ENCODE measurements around the gene AUTS2.

The AUTS2 gene

GRCh38 chr7:70159121-70159520, 560.8 kb downstream of the AUTS2 start:
- DNase-seq = no peak

- no peak for DNase-seq
Measured at GRCh38 chr7:70165477-70166170, 567.3 kb downstream of the AUTS2 start.

- no peak for DNase-seq
Measured at GRCh38 chr7:70171369-70171920, 573.2 kb downstream of the AUTS2 start.

- DNase-seq = no peak
Measured at GRCh38 chr7:70177166-70177565, 578.9 kb downstream of the AUTS2 start.

- no peak for DNase-seq
Measured at GRCh38 chr7:70178211-70178610, 579.9 kb downstream of the AUTS2 start.

GRCh38 chr7:70178787-70179186, 580.5 kb downstream of the AUTS2 start:
- DNase-seq = no peak

GRCh38 chr7:70182521-70182920, 584.2 kb downstream of the AUTS2 start:
- no peak for DNase-seq

GRCh38 chr7:70183278-70183677, 585.0 kb downstream of the AUTS2 start:
- no peak for DNase-seq

- DNase-seq = no peak
Measured at GRCh38 chr7:70188901-70189650, 590.8 kb downstream of the AUTS2 start.

GRCh38 chr7:70189776-70190175, 591.5 kb downstream of the AUTS2 start:
- no peak for DNase-seq

GRCh38 chr7:70190281-70190680, 592.0 kb downstream of the AUTS2 start:
- no peak for DNase-seq

GRCh38 chr7:70193514-70193913, 595.2 kb downstream of the AUTS2 start:
- no peak for DNase-seq

- no peak for DNase-seq
Measured at GRCh38 chr7:70208236-70209063, 610.2 kb downstream of the AUTS2 start.

- no peak for DNase-seq
Measured at GRCh38 chr7:70210200-70210935, 612.1 kb downstream of the AUTS2 start.

- no peak for DNase-seq
Measured at GRCh38 chr7:70210936-70211310, 612.6 kb downstream of the AUTS2 start.

GRCh38 chr7:70212281-70212680, 614.0 kb downstream of the AUTS2 start:
- no peak for DNase-seq

- DNase-seq = no peak
Measured at GRCh38 chr7:70214071-70214470, 615.8 kb downstream of the AUTS2 start.

GRCh38 chr7:70215491-70215890, 617.2 kb downstream of the AUTS2 start:
- DNase-seq = no peak

GRCh38 chr7:70217571-70217970, 619.3 kb downstream of the AUTS2 start:
- DNase-seq = no peak

- DNase-seq = no peak
Measured at GRCh38 chr7:70218006-70218405, 619.7 kb downstream of the AUTS2 start.

GRCh38 chr7:70219061-70219460, 620.8 kb downstream of the AUTS2 start:
- DNase-seq = no peak

- no peak for DNase-seq
Measured at GRCh38 chr7:70229242-70229641, 631.0 kb downstream of the AUTS2 start.

GRCh38 chr7:70230761-70231160, 632.5 kb downstream of the AUTS2 start:
- DNase-seq = no peak

Measured in activated CD4-positive, alpha-beta T cell treated with anti-CD3 and anti-CD28 coated beads, Interleukin-2, amount 50 U/mL, for 48 hours (primary cell).